Activated T-cell treated with anti-CD3 and anti-CD28 coated beads, Interleukin-2, amount 50 U/mL, for 4 hours (primary cell): ENCODE results near the gene RPL12. TPM values are rescaled to one million over a fixed set of nuclear protein-coding genes. Genes with fewer than 3 reads are reported as not detected.
A peak's percentile ranks its signal among the peaks of the same experiment; 100 is the strongest.

Source experiments
- ATAC-seq, 2 donors: fragments of 200-7000 bp; cut with Tn5 transposase; one replicate each; pipeline ENCODE4 v1.10.0; 2021
- DNase-seq: peaks from one replicate; pipeline ENCODE4 v3.0.0-alpha.2; 2020
- H3K27me3 Mint-ChIP-seq: one replicate; pipeline ENCODE4 v1.8.0; 2021; ENCODE audit warnings: low read depth, mixed read lengths
- H3K36me3 Mint-ChIP-seq: one replicate; pipeline ENCODE4 v1.8.0; 2022; ENCODE audit warnings: mixed read lengths; ENCODE audit not compliant: insufficient read depth
- H3K4me1 Mint-ChIP-seq: one replicate; pipeline ENCODE4 v1.8.0; 2021; ENCODE audit warnings: low read depth, mixed read lengths
- H3K4me3 Mint-ChIP-seq: one replicate; pipeline ENCODE4 v1.8.0; 2021; ENCODE audit warnings: mild to moderate bottlenecking, moderate library complexity, mixed read lengths
- H3K9me3 Mint-ChIP-seq: one replicate; pipeline ENCODE4 v1.8.0; 2021; ENCODE audit warnings: mixed read lengths
- total RNA-seq, 3 donors: library from RNA; stranded (reverse); gene quantifications; one replicate each; pipeline ENCODE4 v1.2.1, GENCODE V29; 2021

Gene RPL12
- total RNA-seq, 3 donors from 2014 or later = 1,591 to 1,973 (median 1,685) TPM

- Mint-ChIP-seq H3K9me3 (no peaks in the 10 kb centered on the region), H3K4me1 (no peaks in the 10 kb centered on the region), H3K27me3 (peaks cover 31% of the 10 kb centered on the region), H3K36me3 (no peaks in the 10 kb centered on the region), H3K4me3 (no peak overlapping the region)
- DNase-seq = no peak
- ATAC-seq = no peak
These were observed 35.5 kb downstream of the RPL12 start for GRCh38 chr9:127415657-127416056.

GRCh38 chr9:127415141-127415540, 36.1 kb downstream of the RPL12 start:
- peaks cover 31% of the 10 kb centered on the region for H3K27me3 Mint-ChIP-seq
- ATAC-seq (no peak), DNase-seq (no peak)
- H3K4me1 Mint-ChIP-seq = no peaks in the 10 kb centered on the region
- H3K4me3 Mint-ChIP-seq = no peak overlapping the region
- no peaks in the 10 kb centered on the region for H3K9me3 Mint-ChIP-seq
- no peaks in the 10 kb centered on the region for H3K36me3 Mint-ChIP-seq

- Mint-ChIP-seq H3K27me3 (peaks cover 42% of the 10 kb centered on the region), H3K36me3 (no peaks in the 10 kb centered on the region), H3K4me1 (no peaks in the 10 kb centered on the region), H3K9me3 (no peaks in the 10 kb centered on the region), H3K4me3 (no peak overlapping the region)
- no peak for ATAC-seq
- no peak for DNase-seq
These were observed 40.1 kb downstream of the RPL12 start for GRCh38 chr9:127411122-127411521.

GRCh38 chr9:127407492-127407843, 43.7 kb downstream of the RPL12 start:
- Mint-ChIP-seq H3K9me3 (no peaks in the 10 kb centered on the region), H3K27me3 (peaks cover 41% of the 10 kb centered on the region)
- ATAC-seq = no peak

GRCh38 chr9:127406799-127407491, 44.3 kb downstream of the RPL12 start:
- H3K9me3 Mint-ChIP-seq = no peaks in the 10 kb centered on the region
- no peak overlapping the region for H3K4me3 Mint-ChIP-seq
- DNase-seq (no peak), ATAC-seq (no peak)
- H3K4me1 Mint-ChIP-seq = no peaks in the 10 kb centered on the region
- H3K27me3 Mint-ChIP-seq = peaks cover 40% of the 10 kb centered on the region
- H3K36me3 Mint-ChIP-seq = no peaks in the 10 kb centered on the region

More at GRCh38 chr9:127407492-127407843, 43.7 kb downstream of the RPL12 start:
- H3K4me3 Mint-ChIP-seq = no peak overlapping the region
- H3K4me1 Mint-ChIP-seq = no peaks in the 10 kb centered on the region
- DNase-seq = no peak
- H3K36me3 Mint-ChIP-seq = no peaks in the 10 kb centered on the region

- Mint-ChIP-seq H3K9me3 (no peaks in the 10 kb centered on the region), H3K4me3 (no peak overlapping the region), H3K36me3 (no peaks in the 10 kb centered on the region), H3K4me1 (no peaks in the 10 kb centered on the region), H3K27me3 (peaks cover 44% of the 10 kb centered on the region)
- no peak for ATAC-seq
- no peak for DNase-seq
These were observed 45.7 kb downstream of the RPL12 start for GRCh38 chr9:127405344-127406125.

- H3K4me3 Mint-ChIP-seq = no peak overlapping the region
- no peak for ATAC-seq
These were observed 46.6 kb downstream of the RPL12 start for GRCh38 chr9:127404631-127405030.

GRCh38 chr9:127403507-127404192, 47.6 kb downstream of the RPL12 start:
- H3K27me3 Mint-ChIP-seq = peaks cover 56% of the 10 kb centered on the region
- no peaks in the 10 kb centered on the region for H3K9me3 Mint-ChIP-seq
- H3K4me1 Mint-ChIP-seq = peaks cover under 1% of the 10 kb centered on the region
- H3K36me3 Mint-ChIP-seq = no peaks in the 10 kb centered on the region
- no peak overlapping the region for H3K4me3 Mint-ChIP-seq
- ATAC-seq (no peak), DNase-seq (no peak)

More at GRCh38 chr9:127404631-127405030, 46.6 kb downstream of the RPL12 start:
- peaks cover 49% of the 10 kb centered on the region for H3K27me3 Mint-ChIP-seq
- H3K36me3 Mint-ChIP-seq = no peaks in the 10 kb centered on the region
- DNase-seq = no peak
- H3K9me3 Mint-ChIP-seq = no peaks in the 10 kb centered on the region
- no peaks in the 10 kb centered on the region for H3K4me1 Mint-ChIP-seq

- no peaks in the 10 kb centered on the region for H3K9me3 Mint-ChIP-seq
- ATAC-seq (no peak), DNase-seq (no peak)
- H3K27me3 Mint-ChIP-seq = peaks cover 61% of the 10 kb centered on the region
- H3K4me1 Mint-ChIP-seq = peaks cover 7% of the 10 kb centered on the region
- H3K36me3 Mint-ChIP-seq = no peaks in the 10 kb centered on the region
- H3K4me3 Mint-ChIP-seq = no peak overlapping the region
These were observed 48.7 kb downstream of the RPL12 start for GRCh38 chr9:127402401-127403090.

GRCh38 chr9:127399736-127400269, 51.4 kb downstream of the RPL12 start:
- H3K27me3 Mint-ChIP-seq = peaks cover 59% of the 10 kb centered on the region
- H3K36me3 Mint-ChIP-seq = peaks cover 1% of the 10 kb centered on the region
- ATAC-seq (no peak), DNase-seq (no peak)
- H3K4me1 Mint-ChIP-seq = peaks cover 17% of the 10 kb centered on the region
- no peaks in the 10 kb centered on the region for H3K9me3 Mint-ChIP-seq
- no peak overlapping the region for H3K4me3 Mint-ChIP-seq

GRCh38 chr9:127398715-127399400, 52.3 kb downstream of the RPL12 start:
- DNase-seq = no peak
- H3K27me3 Mint-ChIP-seq = peaks cover 63% of the 10 kb centered on the region
- H3K9me3 Mint-ChIP-seq = no peaks in the 10 kb centered on the region
- H3K4me1 Mint-ChIP-seq = peaks cover 17% of the 10 kb centered on the region
- peaks cover 1% of the 10 kb centered on the region for H3K36me3 Mint-ChIP-seq
- H3K4me3 Mint-ChIP-seq = peak overlapping the region; percentile 64
- ATAC-seq = no peak

- Mint-ChIP-seq H3K27me3 (peaks cover 65% of the 10 kb centered on the region), H3K4me1 (peaks cover 17% of the 10 kb centered on the region), H3K4me3 (peak overlapping the region; percentile 64), H3K9me3 (no peaks in the 10 kb centered on the region), H3K36me3 (peaks cover 1% of the 10 kb centered on the region)
- no peak for DNase-seq
- ATAC-seq = no peak
These were observed 52.9 kb downstream of the RPL12 start for GRCh38 chr9:127398275-127398647.
